GM12878 (cell line): ENCODE measurements around the gene AQP7. TPM values are rescaled to one million over a fixed set of nuclear protein-coding genes. Genes with fewer than 3 reads are reported as not detected.

Source experiments
- ATAC-seq: fragments of 200-7000 bp; cut with Tn5 transposase; 3 replicates; pipeline ENCODE4 v1.9.1; 2020; ENCODE audit warnings: mild to moderate bottlenecking, moderate library complexity
- BruUV-seq: library from RNA; stranded (reverse); fragments of 400-500 nt; replicated peaks from 2 replicates; lab custom pipeline; 2021; lab: Mats Ljungman, UMichigan
- CTCF ChIA-PET: fragments of 300-600 bp; sonication (Branson Sonifier 250); formaldehyde crosslinking; extraction: SDS; loops from one replicate; lab custom pipeline; 2021; ENCODE audit warnings: inconsistent platforms; lab: Yijun Ruan, JAX
- POLR2A ChIA-PET: fragments of 350-600 bp; formaldehyde crosslinking; extraction: SDS; loops from one replicate; lab custom pipeline; 2021; ENCODE audit warnings: inconsistent platforms; lab: Charles Lee
- RAD21 ChIA-PET: fragments of 300-600 bp; sonication (Branson Sonifier 250); formaldehyde crosslinking; loops from one replicate; lab custom pipeline; 2023; ENCODE audit warnings: antibody characterized with exemption; ENCODE audit not compliant: unreplicated experiment; lab: Charles Lee
- SMC1A ChIA-PET: fragments of 300-600 bp; sonication (Branson Sonifier 250); formaldehyde crosslinking; loops from one replicate; lab custom pipeline; 2023; ENCODE audit not compliant: unreplicated experiment, uncharacterized antibody; lab: Charles Lee
- DNase-seq: peaks from one replicate; pipeline ENCODE4 v3.0.0-alpha.2; 2011; ENCODE audit warnings: low read depth, low spot score
- FAIRE-seq: peaks from 3 replicates; lab custom pipeline; 2011; peaks lifted over from hg19 to GRCh38; lab: Jason Lieb, UNC
- H2AFZ ChIP-seq: 2 replicates; pipeline ENCODE4 v1.6.0; 2011; ENCODE audit warnings: low read depth, low read length, control low read depth; ENCODE audit not compliant: control insufficient read depth
- H3K27ac ChIP-seq: 2 replicates; pipeline ENCODE4 v1.5.1; 2011; ENCODE audit warnings: control low read depth; ENCODE audit not compliant: control insufficient read depth, insufficient read depth
- H3K27me3 ChIP-seq, 2 experiments: replicated peaks in 1 of 2; 2 replicates each; pipeline versions ENCODE4 v1.6.0 to v1.6.1; 2011; ENCODE audit warnings: low read length in 1 of 2; ENCODE audit not compliant: control insufficient read depth in 2 of 2, insufficient read depth in 2 of 2
- H3K36me3 ChIP-seq, 2 experiments: 2 replicates each; pipeline ENCODE4 v1.5.1; 2011; ENCODE audit warnings: low read length in 1 of 2; ENCODE audit not compliant: control insufficient read depth in 2 of 2, insufficient read depth in 2 of 2
- H3K4me1 ChIP-seq: 2 replicates; pipeline ENCODE4 v1.6.1; 2011; ENCODE audit warnings: mild to moderate bottlenecking, low read length, moderate library complexity, mixed read lengths; ENCODE audit not compliant: control insufficient read depth, insufficient read depth
- H3K4me2 ChIP-seq: 2 replicates; pipeline ENCODE4 v1.6.0; 2011; ENCODE audit warnings: control low read depth; ENCODE audit not compliant: control insufficient read depth, insufficient read depth
- H3K4me3 ChIP-seq: fragments of 200-600 bp; sonication (generic); 2 replicates; pipeline ENCODE4 v1.5.1; 2016
- H3K79me2 ChIP-seq: 2 replicates; pipeline ENCODE4 v1.6.0; 2011; ENCODE audit warnings: low read length; ENCODE audit not compliant: control insufficient read depth, insufficient read depth
- H3K9ac ChIP-seq: 2 replicates; pipeline ENCODE4 v1.8.0; 2011; ENCODE audit warnings: low read length, control low read depth, mixed read lengths; ENCODE audit not compliant: control insufficient read depth, insufficient read depth
- H3K9me3 ChIP-seq: replicated peaks from 3 replicates; pipeline ENCODE4 v1.5.1; 2011; ENCODE audit warnings: mild to moderate bottlenecking, low read length; ENCODE audit not compliant: control insufficient read depth, insufficient read depth
- H4K20me1 ChIP-seq: 2 replicates; pipeline ENCODE4 v1.6.0; 2011; ENCODE audit not compliant: control insufficient read depth, insufficient read depth
- BRCA1 ChIP-seq: IDR thresholded peaks from 2 replicates; pipeline ENCODE4 v1.6.1; 2011; ENCODE audit warnings: low read depth, low read length, improper control_type of control experiment
- CBX5 ChIP-seq: sonication (generic); IDR thresholded peaks from 2 replicates; pipeline ENCODE4 v1.6.1; 2016; ENCODE audit warnings: low read depth, moderate library complexity, mild to moderate bottlenecking, inconsistent platforms
- CHD2 ChIP-seq: IDR thresholded peaks from 2 replicates; pipeline ENCODE4 v1.6.1; 2011; ENCODE audit warnings: low read depth, low read length, improper control_type of control experiment, borderline replicate concordance
- ETV6 ChIP-seq, 2 experiments: fragments of 450-650 bp in 1 of 2; IDR thresholded peaks in 1 of 2; conservative IDR thresholded peaks in 1 of 2; 2 replicates each; pipeline ENCODE4 v1.6.1; 2014; ENCODE audit warnings: antibody characterized with exemption in 1 of 2, borderline replicate concordance in 1 of 2, low read depth in 1 of 2, mild to moderate bottlenecking in 1 of 2, moderate library complexity in 1 of 2
- FOXK2 ChIP-seq: fragments of 450-650 bp; IDR thresholded peaks from 2 replicates; pipeline ENCODE4 v1.6.1; 2017; ENCODE audit warnings: mild to moderate bottlenecking, moderate library complexity
- KAT2A ChIP-seq: conservative IDR thresholded peaks from 2 replicates; pipeline ENCODE4 v1.6.1; 2011; ENCODE audit warnings: low read depth, low read length; ENCODE audit not compliant: control insufficient read depth
- RB1 ChIP-seq: fragments of 450-650 bp; formaldehyde crosslinking; IDR thresholded peaks from 2 replicates; pipeline ENCODE4 v1.6.1; 2017; ENCODE audit warnings: mild to moderate bottlenecking, borderline replicate concordance
- RELA ChIP-seq: fragments of 450-650 bp; IDR thresholded peaks from 2 replicates; pipeline ENCODE4 v1.8.0; 2014; ENCODE audit warnings: borderline replicate concordance; ENCODE audit not compliant: partially characterized antibody
- RUNX3 ChIP-seq: IDR thresholded peaks from 2 replicates; pipeline ENCODE4 v1.6.1; 2012; ENCODE audit warnings: low read length, inconsistent platforms
- SMARCA5 ChIP-seq: fragments of 450-650 bp; IDR thresholded peaks from 2 replicates; pipeline ENCODE4 v1.6.1; 2017; ENCODE audit warnings: mild to moderate bottlenecking
- SREBF2 ChIP-seq: IDR thresholded peaks from 2 replicates; pipeline ENCODE4 v1.6.1; 2012; ENCODE audit warnings: mild to moderate bottlenecking, low read length
- SRF ChIP-seq, 2 experiments: IDR thresholded peaks; 2 replicates each; pipeline ENCODE4 v1.6.1; 2011; ENCODE audit warnings: low read depth in 2 of 2, low read length in 2 of 2, mild to moderate bottlenecking in 1 of 2, moderate library complexity in 1 of 2
- TCF12 ChIP-seq: IDR thresholded peaks from 2 replicates; pipeline ENCODE4 v1.6.1; 2011; ENCODE audit warnings: low read depth, mild to moderate bottlenecking, low read length
- TCF3 ChIP-seq: IDR thresholded peaks from 2 replicates; pipeline ENCODE4 v1.6.1; 2012; ENCODE audit warnings: low read depth, mild to moderate bottlenecking, low read length, borderline replicate concordance; ENCODE audit not compliant: insufficient read depth
- USF1 ChIP-seq: IDR thresholded peaks from 2 replicates; pipeline ENCODE4 v1.6.1; 2011; ENCODE audit warnings: borderline replicate concordance, low read depth, mild to moderate bottlenecking, moderate library complexity, mixed read lengths, low read length; ENCODE audit not compliant: insufficient read depth; ENCODE audit errors: extremely low read length
- ZBTB4 ChIP-seq: fragments of 450-650 bp; formaldehyde crosslinking; IDR thresholded peaks from 2 replicates; pipeline ENCODE4 v1.4.0; 2022; ENCODE audit warnings: mild to moderate bottlenecking, moderate library complexity
- ZNF207 ChIP-seq: fragments of 450-650 bp; IDR thresholded peaks from 2 replicates; pipeline ENCODE4 v1.6.1; 2014; ENCODE audit warnings: antibody characterized with exemption, mild to moderate bottlenecking, borderline replicate concordance
- ZNF24 ChIP-seq: fragments of 450-650 bp; IDR thresholded peaks from 2 replicates; pipeline ENCODE4 v1.6.1; 2017; ENCODE audit warnings: antibody characterized with exemption, mild to moderate bottlenecking
- ZNF274 ChIP-seq: IDR thresholded peaks from one replicate; pipeline ENCODE4 v1.8.0; 2011; ENCODE audit not compliant: insufficient read length, insufficient read depth
- ZZZ3 ChIP-seq: IDR thresholded peaks from 2 replicates; pipeline ENCODE4 v1.6.1; 2011; ENCODE audit warnings: low read depth; ENCODE audit not compliant: control insufficient read depth, insufficient read length
- WGBS: methylation state at CpG from one replicate; pipeline ENCODE4 v1.1.6; 2016; ENCODE audit warnings: low lambda C conversion rate; ENCODE audit not compliant: insufficient replicate concordance, insufficient coverage; ENCODE audit errors: missing lambda C conversion rate; 5-methylcytosine and 5-hydroxymethylcytosine counted together
- in situ Hi-C: fragments of 300-500 bp; cut with MboI; formaldehyde crosslinking; loops from 9 replicates; pipeline ENCODE4 v1.14.3; 2018; ENCODE audit warnings: mixed read lengths
- intact Hi-C: fragments of 100-400 bp; cut with micrococcal nuclease; formaldehyde crosslinking; loops from one replicate; pipeline ENCODE4 v1.14.2; 2022; ENCODE audit not compliant: unreplicated experiment
- polyA plus RNA-seq, 11 experiments: library from polyadenylated mRNA; depleted of rRNA in 4 of 11; unstranded in 6 of 11; stranded (reverse) in 5 of 11; fragments of >200 nt; fragmentation: Nextera tagmentation in 4 of 11; fragmentation: Illumina TruSeq in 1 of 11; extraction: Ambion mirVana in 4 of 11; extraction: Trizol in 1 of 11; gene quantifications; 1 replicate in 1 of 11; 2 replicates in 10 of 11; pipeline versions ENCODE4 v1.2.1 to v1.2.3, GENCODE V29; 2011 to 2016; ENCODE audit warnings: inconsistent platforms in 2 of 11, missing spikeins in 2 of 11, low read depth in 1 of 11
- total RNA-seq, 4 experiments: library from RNA; depleted of rRNA in 3 of 4; stranded (reverse); fragments of >200 nt in 3 of 4; fragmentation: Illumina TruSeq in 1 of 4; extraction: Trizol in 1 of 4; gene quantifications; 2 replicates each; pipeline versions ENCODE4 v1.2.1 to v1.2.3, GENCODE V29; 2013 to 2021

AQP7 gene
- total and polyA plus RNA-seq, 10 of the 15 experiments (the other 5 are each of a cell fraction or from before 2014, with no cell fraction given), result 0.04 to 0.18 (median 0.04) TPM; not detected in 7

GRCh38 chr9:33449715-33450114 lies 47.3 kb upstream of the AQP7 start:
- H3K27ac ChIP-seq, result no peak overlapping the region
- H3K4me2 ChIP-seq, result no peak overlapping the region
- FAIRE-seq, result no peak
- TF ChIP-seq RB1, result no peak
- no peak for TF ChIP-seq ETV6 (conservative IDR thresholded peaks at IDR 0.05 in 1 of 2, IDR thresholded peaks at IDR 0.05 in 1 of 2; ENCODE audit: borderline replicate concordance in 1 of 2, low read depth in 1 of 2)
- no peak for TF ChIP-seq FOXK2
- TF ChIP-seq SRF (IDR thresholded peaks at IDR 0.05; ENCODE audit: low read depth in 2 of 2, low read length in 2 of 2), result no peak
- TF ChIP-seq TCF3, result no peak
- TF ChIP-seq RELA, result no peak
- TF ChIP-seq ZNF207, result no peak
- TF ChIP-seq RUNX3, result no peak
- no peak for TF ChIP-seq ZNF274
- TF ChIP-seq KAT2A, result no peak
- no peak for TF ChIP-seq ZBTB4 (CRISPR knock-in tag)
- TF ChIP-seq SREBF2, result no peak
- no peak for TF ChIP-seq SMARCA5
- no peak for TF ChIP-seq BRCA1
- TF ChIP-seq ZNF24, result no peak
- TF ChIP-seq TCF12, result no peak
- no peak for TF ChIP-seq USF1
- TF ChIP-seq ZZZ3, result no peak
- no peak for TF ChIP-seq CHD2
- no peak for TF ChIP-seq CBX5
- no peak overlapping the region for H3K9ac ChIP-seq
- no peaks in the 10 kb centered on the region for H3K36me3 ChIP-seq
- peaks cover 53% of the 10 kb centered on the region for H3K4me1 ChIP-seq
- no peak overlapping the region for H2AFZ ChIP-seq
- H3K79me2 ChIP-seq, result no peaks in the 10 kb centered on the region
- 58% methylated on average over 5 of the region's 5 CpGs for WGBS
- H3K9me3 ChIP-seq, result no peaks in the 10 kb centered on the region
- intact Hi-C loops (loop anchor here (10.0 kb wide), 1 partner anchor 165 kb away; no protein-coding TSS in a partner anchor), in situ Hi-C loops (no loop called here)
- ATAC-seq, result no peak
- BruUV-seq, result no TSS peak
- ChIA-PET CTCF (interaction anchor here (1.1 to 8.9 kb wide), 5 partner anchors 9 to 167 kb away, joined by 3 to 154 read pairs (median 28); partner anchors contain the start of genes AQP7 and NOL6), RAD21 (interaction anchor here (0.7 kb wide), 1 partner anchor 42 kb away, joined by 3 read pairs; no protein-coding TSS in a partner anchor), SMC1A (interaction anchor here (0.6 to 1.9 kb wide), 3 partner anchors 10 to 246 kb away, joined by 3 to 4 read pairs (median 3); partner anchors contain the start of gene NOL6), POLR2A (interaction anchor here (0.9 kb wide), 1 partner anchor 78 kb away, joined by 5 read pairs; no protein-coding TSS in a partner anchor)
- no peak overlapping the region for H3K4me3 ChIP-seq
- no peaks in the 10 kb centered on the region for H4K20me1 ChIP-seq
- 0 out of 4 replicates have a peak, but pooled peaks cover 0 to 1% of the 10 kb centered on the region in 2 experiments for H3K27me3 ChIP-seq
- no peak for DNase-seq
